HG02623 (cell line): Measurements from ENCODE around the gene IFITM10.

ENCODE experiments used
- ATAC-seq: cut with Tn5 transposase; IDR thresholded peaks from one replicate; pipeline ENCODE4 v1.9.1; 2021; ENCODE audit warnings: moderate library complexity; ENCODE audit not compliant: unreplicated experiment

Gene IFITM10

DNA sequence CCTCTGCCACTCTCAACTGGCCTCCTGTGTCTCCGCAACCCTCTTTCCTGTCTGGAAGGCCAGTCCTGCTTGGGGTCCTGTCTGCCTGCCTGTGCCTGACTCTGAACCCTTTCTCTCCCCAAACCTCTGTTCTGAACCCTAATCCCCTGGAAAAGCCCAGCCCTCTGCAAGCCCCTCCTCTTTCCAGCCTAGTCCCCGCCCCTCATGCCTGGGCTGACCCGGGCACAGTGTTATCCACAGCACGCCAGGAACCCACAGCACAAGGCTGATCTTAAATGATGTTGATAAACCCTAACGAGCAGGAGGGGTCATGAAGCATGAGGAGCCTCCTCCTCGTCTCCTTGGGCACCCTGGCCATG lies at the start of gene IFITM10:
TSS of gene IFITM10 (minus strand) at position 115 of the 359 bp plus-strand sequence. CDS start 153 bp downstream, outside the sequence.
- no peak for ATAC-seq

DNA sequence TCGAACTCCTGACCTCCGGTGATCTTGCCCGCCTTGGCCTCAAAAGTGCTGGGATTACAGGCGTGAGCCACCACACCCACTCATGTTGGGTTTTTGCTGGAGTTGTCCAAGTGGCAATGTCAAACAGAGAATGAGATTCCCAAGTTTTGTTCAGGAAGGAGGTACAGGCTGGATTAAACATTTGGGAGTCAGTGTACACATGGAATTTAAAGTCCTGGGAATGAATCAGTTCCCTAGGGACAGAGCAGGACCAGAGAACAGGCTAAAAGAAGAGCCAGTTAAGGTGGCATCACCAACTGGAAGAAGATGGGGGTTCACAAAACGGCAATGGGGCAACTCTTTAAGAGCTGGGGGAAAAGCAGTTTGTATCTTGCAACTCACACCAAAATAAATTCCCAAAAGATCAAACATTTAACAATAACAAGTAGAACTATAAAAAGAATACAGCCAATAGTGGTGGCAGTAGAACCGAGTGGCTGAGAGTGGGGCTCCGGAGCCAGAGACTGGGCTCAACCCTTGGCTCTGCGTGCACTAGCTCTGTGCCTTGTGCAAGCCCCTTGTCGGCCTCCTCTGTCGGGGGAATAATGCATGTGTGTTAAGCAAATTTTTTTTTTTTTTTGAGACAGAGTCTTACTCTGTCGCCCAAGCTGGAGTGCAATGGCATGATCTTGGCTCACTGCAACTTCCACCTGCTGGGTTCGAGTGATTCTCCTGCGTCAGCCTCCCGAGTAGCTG lies 47.2 kb upstream of the IFITM10 start:
- ATAC-seq: no peak

DNA sequence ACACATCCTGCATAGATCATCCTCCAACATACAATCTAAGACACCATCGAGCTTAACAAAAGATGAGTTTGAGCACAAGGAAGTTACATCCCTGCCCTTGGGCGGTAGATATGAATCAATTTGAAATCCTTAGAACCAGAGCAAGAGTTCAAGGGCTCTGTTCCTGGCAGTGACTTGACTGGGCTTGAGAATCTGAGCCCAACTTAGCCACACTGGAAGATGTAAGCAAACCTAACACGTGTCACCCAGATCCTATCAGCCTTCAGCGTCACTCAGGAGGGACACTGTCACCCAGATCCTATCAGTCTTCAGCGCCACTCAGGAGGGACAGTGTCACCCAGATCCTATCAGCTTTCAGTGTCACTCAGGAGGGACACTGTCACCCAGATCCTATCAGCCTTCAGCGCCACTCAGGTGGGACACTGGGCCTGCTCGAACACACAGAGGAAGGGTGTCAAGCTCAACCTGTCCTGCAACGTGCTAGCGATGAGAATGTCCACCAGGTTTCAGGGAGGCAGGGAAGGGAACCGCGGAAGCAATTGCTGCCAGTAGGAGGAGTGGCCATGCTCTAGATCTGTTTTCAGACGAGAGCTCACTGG lies 46.1 kb upstream of the IFITM10 start:
- ATAC-seq: no peak

DNA sequence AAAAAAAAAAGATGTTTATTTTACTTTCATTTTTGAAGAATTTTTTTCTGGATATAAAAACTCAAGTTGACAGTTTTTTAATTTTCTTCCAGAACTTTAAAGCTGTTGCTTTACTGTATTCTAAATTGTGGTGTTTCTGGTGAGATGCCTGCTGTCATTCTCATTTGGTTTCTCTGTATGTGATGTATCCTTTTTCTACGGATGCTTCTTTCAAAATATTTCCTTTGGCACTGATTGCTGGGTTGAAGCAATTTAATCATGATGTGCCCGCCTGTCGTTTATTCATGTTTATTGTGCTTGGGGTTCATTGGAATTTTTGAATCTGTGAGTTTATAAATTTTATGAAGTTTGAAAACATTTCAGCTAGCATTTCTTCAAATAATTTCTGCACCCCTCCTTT lies 42.7 kb upstream of the IFITM10 start:
- ATAC-seq: no peak

DNA sequence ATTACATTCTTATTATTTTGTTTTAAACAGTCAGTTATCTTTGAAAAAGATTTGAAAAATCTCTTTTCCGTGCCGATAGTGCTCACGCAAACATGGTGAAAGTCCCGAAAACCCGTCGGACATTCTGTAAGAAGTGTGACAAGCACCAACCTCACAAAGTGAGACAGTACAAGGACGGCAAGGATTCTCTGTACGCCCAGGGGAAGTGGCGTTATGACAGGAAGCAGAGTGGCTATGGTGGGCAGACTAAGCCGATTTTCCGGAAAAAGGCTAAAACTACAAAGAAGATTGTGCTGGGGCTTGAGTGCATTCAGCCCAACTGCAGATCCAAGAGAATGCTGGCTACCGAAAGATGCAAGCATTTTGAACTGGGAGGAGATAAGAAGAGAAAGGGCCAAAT lies 42.1 kb upstream of the IFITM10 start:
- ATAC-seq: no peak

DNA sequence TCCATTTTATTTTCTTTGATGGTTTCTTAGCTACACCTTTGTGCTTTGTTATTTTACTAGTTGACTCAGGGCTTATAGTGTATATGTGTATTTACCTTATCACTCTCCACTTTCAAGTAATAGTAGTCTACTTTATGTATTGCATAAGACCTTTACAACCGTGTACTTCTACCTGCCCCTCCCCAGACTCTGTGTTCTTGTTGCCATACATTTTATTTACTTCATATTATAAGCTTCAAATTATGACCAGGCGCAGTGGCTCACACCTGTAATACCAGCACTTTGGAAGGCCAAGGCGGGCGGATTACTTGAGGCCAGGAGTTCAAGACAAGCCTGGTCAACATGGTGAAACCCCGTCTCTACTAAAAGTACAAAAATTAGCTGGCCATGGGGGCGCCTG lies 41.5 kb upstream of the IFITM10 start:
- ATAC-seq: no peak

DNA sequence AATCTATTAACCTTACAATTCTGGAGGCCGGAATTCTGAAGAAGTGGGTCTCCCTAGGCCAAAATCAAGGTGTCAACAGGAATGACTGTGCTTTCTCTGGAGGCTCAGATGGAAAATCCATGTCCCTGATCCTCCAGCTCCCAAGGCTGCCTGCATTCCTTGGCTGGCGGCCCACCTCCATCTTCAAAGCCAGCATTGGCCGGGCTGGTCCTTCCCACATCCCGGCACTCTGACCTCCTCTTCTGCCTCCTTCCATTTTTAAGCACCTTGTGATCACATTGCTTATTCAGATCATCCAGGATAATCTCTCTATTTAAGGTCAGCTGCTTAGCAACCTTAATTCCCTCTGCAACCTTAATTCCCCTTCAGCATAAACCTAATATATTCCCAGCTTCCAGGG lies 36.1 kb upstream of the IFITM10 start:
- ATAC-seq: no peak

DNA sequence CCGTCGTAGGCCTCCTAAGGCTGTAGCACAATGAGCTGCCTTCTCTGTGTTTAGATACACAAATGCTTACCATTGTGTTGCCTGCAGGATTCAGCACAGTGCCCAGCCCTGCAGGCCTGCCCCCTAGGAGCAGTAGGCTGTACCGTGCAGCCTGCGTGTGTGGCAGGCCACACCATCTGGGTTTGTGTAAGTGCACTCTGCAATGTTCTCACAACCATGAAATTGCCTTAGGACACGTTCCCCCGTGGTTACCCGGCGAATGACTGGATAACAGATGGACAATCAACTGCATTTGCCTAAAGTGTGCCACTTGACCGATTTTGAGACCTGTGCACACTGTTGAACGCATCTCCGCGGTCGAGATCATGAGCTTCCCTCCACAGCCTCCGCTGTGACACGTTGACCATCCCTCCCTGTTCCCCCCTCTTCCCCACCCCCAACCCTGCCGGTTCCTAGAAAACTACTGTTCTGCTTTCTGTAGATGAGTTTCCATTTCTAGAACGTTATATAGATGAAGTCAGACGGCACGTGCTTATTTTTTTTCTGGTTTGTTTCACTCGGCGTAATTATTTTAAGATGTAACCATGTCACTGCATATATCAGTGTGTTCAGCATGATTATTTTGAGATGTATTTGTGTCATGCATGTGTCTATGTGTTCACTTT lies 35.5 kb upstream of the IFITM10 start:
- ATAC-seq: no peak

DNA sequence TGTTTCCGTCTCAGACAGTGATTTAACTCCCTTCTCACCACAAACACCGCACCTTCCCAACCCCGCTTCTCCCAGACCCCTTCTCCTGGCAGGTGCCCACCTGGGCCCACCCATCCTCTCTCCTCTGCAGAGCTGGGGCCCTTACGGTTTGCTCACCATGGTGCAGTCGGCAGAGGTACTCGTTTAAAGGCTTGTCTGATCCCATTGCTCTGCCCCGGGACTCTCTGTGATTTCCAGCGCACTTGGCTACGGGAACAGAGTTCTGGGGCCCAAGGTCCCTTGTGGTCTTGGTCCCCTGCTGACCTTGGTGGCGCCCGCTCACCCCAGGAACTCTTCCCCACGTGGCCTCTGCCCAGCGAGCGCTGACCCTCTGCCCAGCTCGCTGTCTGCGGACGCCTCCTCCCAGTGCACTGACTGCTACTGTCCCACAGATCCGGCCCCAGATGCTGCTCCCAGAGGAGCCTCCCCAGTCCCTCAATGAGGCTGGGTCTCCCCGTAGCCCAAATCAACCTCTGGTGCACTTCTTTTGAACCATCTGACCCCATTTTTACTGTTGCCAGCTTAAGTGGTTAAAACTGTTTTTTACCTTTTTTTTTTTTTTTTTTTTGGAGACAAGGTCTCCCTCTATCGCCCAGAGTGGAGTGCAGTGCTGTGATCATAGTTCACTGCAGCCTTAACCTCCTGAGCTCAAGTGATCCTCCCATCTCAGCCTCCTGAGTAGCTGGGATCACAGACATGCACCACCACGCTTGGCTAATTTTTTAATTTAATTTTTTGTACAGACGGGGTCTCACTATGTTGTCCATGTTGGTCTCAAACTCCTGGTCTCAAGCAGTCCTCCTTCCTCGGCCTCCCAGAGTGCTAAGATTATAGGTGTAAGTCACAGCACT lies 34.6 kb upstream of the IFITM10 start:
- no peak for ATAC-seq

DNA sequence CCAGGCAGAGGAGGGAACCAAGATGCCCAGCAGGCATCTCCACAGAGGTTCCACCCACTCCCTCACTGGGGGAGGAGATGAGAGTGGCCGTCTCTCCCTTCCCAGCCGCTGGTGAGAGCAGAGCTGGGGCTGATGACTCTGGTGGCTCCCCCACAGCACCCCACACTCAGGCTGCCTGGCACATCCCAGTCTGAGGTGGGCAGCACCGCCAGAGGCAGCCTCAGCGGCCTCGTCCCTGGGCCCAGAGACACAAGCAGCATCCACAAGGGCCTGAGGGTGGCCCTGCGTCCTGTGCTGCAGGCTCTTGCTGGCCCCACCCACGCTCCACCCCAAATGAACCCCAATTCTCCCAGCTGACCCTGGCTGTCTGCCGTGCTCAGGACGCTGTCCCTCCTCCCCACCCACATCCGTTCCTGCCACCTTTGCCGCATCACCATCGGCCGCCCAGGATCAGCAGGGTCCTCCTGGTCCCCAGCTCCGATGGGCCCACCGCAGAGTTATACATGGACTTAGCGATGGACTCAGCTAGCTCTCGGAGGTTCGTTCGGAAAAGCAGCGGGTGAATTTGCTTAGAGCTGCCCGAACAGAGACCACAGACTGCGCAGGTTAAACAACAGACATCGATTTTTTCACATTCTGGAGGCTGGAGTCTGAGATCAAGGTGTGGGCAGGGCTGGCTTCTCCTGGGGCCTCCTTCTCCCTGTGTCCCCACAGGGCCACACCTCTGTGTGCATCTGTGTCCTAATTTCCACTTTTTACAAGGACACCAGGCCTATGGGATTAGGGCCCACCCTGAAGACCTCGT lies 33.5 kb upstream of the IFITM10 start:
- no peak for ATAC-seq

DNA sequence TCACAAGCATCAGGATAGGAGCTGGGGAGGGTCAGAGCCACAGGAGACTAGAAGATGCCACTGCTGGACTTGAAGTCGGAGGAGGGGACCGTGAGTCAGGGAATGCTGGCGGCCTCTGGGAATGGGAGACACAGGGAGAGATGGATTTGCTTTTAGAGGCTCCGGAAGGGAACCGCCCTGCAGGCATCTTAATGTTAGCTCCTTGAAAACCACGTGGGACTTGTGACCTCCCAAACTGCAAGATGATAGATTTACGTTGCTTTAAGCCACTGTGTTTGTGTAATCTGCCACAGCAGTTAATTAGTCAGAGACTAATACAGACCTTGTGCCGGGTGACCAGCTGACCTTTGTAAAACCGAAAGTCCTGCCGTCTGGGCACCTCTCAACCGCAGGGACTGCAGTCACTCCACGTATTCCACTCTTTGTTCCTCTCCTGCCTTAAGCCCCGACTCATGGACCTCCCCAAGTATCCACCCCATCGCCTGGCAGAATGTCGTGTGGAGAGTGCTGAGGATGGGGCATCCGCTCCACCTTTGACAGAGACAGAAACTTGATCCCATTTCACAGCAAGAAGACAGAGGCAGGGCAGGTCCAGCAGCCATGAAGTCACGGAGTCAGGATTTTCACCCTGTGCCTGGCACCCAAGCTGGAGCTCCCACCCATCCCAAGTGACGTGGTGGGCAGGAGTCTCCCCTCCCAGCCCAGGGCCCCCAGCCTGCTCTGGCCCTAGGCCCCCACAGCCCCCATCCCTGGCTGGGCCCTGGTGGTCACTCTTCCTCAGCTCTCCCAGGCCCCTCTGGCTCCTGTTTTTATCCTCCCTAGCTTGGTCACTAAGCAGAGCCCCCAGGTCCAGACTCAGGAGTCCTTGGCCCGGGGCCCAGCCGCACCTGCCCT lies 32.7 kb upstream of the IFITM10 start:
- no peak for ATAC-seq

DNA sequence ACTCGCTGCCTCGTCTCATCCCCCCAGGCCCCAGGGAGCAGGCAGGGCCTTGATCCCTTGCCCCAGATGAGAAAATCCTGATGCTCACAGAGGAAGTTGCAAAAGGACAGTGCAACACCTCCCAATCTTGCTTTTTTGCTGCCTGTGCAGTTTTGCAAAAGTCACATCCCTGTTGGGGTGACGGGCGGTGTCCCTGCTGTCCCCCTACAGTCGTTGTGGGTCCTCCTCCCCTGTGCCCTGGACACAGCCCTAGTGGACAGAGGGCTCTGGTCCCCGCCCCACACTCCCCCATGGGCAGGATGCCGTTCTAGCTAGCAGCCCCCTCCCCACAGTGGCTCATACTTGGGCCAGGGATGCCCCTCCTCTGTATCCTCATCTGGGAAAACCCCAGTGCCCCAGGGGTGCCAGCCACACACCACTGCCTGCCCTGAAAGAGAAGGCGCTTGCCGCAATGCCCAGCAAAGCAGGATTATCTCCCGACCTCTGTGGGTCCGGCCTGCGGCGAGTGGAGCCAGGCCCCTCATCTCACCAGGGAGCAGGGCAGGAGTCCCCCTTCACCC lies 31.7 kb upstream of the IFITM10 start:
- ATAC-seq: no peak

DNA sequence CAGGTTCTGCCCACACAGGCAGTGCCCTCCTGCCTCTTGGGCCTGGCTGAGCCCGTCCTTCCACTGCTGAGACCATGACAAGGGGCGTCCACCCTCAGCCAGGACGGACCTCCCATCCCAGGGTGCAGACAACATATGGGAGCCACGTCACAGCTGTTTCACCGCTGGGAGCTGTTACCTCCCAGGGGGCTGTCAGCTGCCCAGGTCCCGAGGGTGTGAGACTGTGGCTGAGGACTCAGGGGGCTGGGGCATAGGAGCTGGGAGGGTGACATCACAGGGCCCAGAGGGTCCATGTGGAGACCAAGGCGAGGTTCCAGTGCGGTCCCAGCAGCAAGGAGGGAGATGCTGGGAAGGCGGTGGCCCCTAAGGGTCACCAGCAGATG lies 31.2 kb upstream of the IFITM10 start:
- ATAC-seq: no peak

DNA sequence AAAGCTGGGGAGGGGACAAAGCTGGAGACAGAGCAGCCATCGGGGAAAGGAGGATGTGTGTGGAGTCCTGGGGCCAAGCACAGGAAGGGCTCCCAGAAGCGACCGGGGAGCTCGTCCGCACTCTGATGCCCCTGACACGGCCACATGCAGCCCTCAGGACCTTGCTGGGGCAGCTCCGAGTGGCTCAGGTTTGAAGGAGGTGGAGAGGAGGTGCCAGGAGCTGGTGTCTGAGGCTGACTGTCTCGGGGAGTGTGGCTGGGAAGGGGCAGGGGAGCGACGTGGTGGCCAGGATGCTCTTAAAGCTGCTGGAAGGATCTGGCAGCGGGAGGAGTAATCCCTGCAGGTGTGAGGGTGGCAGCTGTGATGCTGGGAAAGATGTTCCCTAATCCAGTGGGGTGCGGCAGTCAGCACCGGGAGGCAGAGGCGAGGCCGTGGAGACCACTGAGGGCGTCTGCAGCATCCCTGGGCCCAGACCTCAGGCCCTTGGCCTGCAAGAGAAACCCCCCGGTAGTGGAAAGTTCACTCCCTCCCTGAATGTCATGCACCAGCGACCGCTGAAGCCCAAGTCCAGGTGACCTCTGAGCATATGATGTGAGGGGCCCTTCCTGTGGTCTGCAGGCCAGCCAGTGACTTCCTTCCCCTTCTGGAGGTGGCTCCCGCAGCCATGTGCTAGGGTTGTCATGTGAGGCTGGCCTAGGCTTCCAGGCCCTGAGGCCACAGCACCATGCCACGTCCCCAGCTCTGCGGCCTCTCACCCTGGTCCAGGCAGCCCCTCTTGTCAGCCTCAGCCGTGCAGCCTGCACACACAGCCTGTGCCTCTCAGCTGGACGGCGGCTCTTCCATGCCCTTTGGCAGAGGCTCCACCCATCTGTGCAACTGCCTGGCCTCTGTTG lies 30.6 kb upstream of the IFITM10 start:
- ATAC-seq: no peak

DNA sequence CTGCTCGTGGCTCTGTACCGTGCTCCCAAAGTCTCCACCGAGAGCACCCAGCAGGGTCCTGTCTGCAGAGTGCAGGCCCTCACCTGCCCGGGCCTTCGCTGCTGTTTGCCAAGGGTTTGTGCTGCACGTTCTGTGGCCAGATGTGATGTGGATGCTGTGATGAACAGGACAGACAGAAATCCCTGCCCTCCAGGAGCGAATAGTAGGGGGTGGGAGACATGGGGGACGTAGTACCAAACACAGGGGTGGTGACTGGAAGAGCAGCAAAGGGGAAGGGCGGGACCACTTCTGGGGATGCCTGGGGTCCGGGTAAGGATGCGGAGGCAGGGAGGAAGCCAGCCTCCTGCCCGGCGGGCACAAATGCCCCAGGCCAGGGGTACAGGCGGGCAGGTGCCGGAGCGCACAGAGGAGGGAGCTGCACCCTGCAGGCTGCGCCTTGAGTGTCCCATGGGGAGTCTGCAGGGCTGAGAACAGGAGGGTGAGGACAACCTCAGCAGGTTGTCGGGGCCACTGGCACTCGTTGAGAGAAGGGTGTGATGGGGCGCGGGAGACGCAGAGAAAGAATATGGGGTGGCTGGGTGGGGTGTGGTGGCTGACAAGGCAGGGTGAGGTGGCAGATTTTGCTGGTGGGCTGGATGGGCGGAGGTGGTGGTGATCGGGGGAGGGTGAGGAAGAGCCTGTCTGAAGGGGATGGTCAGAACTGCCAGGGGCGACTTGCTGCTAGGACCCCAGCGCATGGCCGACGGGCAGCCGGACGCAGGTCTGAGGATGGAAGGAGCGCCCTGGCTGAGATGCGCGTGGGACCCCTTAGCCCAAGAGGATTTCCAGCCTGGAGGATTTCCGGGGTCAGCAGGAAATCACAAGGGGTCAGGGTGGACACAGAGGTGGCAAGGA lies 29.7 kb upstream of the IFITM10 start:
- ATAC-seq: no peak

DNA sequence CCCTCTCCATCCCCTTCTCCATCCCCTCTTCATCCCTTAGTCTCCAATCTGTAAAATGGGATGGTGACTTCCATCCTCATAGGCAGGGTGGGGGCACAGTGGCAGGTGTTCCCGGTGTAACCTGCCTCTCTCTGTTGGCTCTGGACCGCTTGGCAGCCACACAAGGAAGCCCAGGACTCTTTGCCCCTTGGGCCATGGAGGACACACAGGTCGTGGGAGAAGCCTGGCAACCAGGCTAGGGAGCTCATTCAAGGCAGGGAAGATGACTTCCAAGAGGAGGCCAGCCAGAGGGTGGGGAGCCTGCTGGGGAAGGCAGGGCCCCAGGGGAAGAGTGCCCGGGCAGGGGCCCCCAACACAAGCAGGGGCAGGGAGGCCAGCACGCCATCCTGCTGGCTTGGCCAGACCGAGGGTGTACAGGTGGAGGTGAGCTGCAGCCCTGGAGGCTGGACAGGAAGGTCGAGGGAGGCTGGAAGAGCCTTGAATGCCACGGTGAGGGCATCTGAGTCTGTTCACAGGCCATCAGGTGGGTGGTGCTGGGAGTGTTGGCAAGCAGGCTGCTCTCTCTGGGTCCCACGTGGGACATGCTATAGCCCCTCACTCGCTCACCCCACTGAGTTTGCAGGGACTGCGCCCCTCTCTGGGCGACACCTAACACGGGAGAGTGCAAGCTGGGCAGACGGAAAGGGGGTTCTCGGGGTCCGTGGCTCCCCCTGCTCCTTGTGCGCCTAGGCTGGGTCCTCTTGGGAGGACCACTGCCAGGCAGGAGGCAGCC lies 28.8 kb upstream of the IFITM10 start:
- ATAC-seq: no peak
